ENCODE results near the gene FKBP8.

Gene FKBP8

DNA sequence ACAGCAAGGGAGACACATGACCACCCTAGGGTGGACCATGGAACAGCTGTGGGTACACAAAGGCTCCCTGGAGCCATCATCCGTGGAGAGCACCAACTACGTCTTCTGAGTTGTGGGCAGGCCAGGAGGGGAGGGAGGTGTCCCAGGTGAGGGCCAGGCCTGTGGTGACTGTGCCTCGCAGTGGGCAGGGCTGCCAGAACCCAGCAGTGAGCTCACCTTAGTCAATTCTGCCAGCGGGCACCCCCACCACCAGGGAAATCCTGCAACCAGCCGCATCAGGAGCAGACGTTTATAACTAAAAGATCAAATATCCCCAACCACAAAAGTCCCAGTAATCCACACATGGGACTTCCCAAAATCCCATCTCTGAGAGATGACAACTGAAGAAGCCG, 41.1 kb downstream of the FKBP8 start:
- no peak for DNase-seq (ENCODE audit: low read depth)

- DNase-seq (ENCODE audit: low read depth): no peak
These were observed 41.5 kb downstream of the FKBP8 start for GRCh38 chr19:18501832-18502231.

- no peak for DNase-seq (ENCODE audit: low read depth)
These were observed 42.0 kb downstream of the FKBP8 start for GRCh38 chr19:18501351-18501750.

GRCh38 chr19:18500799-18501198, 42.6 kb downstream of the FKBP8 start:
- no peak for DNase-seq (ENCODE audit: low read depth)

DNA sequence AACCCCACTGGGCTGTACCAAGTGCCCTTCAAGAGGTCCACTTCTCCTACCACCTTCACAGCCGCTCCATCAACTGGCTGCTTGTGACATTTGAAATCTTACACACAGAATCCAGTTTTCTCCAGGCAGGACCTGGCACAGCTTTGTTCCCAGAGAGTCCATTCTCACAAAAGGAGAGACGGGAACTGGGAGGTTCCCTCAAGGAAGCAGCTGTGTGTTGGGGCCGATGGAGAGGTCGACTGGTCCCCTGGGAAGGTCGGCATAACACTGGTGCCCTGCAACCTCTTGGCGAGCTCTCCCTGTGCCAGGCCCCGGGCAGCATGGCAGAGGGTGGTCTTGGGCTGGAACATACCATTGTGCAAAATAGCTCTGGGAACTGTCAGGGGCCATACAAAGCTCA, 43.0 kb downstream of the FKBP8 start:
- DNase-seq (ENCODE audit: low read depth): no peak

DNA sequence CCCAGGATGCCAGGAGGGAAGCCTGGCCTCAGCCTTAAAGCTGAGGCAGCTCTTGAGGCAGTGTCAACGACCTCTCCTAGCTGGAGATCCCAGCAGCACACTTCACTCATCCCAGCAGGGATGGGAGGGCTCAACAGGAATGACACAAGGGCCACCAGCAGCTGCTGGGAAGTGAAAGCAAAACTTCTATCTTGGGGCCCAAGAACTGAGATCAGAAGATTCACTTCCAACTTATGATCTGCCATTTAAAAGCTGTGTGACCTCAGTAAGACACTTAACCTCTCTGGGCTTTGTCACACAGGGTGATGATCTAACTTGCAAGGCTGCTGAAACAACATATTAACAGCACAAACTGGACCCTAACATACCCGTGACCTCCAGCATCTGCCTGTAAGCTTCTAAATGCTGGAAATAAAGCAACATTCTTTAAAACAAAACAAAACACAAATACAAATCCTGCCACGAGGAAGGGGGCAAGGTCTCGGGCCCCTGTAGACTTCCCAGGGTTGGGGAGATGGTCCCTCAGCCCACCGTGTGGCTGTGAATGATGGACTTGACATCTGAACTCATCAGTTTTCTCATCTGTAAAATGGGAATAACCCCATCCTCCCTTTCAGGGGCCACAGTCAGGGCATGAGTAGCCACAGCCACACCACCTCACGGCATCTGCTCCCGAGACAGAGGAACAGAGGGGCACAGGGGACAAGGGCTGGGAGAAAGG, 44.2 kb downstream of the FKBP8 start:
- DNase-seq (ENCODE audit: low read depth): no peak

DNA sequence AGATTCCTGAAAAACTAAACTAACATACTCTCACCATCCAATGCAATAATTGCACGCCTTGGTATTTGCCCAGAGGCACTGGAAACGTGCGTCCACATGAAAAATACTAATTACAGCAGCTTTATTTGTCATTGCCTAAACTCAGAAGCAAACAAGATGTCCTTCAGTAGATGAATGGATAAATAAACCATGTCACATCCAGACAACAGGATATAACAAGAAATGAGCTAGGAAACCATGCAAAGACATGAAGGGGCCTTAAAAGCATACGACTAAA, 46.5 kb downstream of the FKBP8 start:
- no peak for DNase-seq (ENCODE audit: low read depth)

DNA sequence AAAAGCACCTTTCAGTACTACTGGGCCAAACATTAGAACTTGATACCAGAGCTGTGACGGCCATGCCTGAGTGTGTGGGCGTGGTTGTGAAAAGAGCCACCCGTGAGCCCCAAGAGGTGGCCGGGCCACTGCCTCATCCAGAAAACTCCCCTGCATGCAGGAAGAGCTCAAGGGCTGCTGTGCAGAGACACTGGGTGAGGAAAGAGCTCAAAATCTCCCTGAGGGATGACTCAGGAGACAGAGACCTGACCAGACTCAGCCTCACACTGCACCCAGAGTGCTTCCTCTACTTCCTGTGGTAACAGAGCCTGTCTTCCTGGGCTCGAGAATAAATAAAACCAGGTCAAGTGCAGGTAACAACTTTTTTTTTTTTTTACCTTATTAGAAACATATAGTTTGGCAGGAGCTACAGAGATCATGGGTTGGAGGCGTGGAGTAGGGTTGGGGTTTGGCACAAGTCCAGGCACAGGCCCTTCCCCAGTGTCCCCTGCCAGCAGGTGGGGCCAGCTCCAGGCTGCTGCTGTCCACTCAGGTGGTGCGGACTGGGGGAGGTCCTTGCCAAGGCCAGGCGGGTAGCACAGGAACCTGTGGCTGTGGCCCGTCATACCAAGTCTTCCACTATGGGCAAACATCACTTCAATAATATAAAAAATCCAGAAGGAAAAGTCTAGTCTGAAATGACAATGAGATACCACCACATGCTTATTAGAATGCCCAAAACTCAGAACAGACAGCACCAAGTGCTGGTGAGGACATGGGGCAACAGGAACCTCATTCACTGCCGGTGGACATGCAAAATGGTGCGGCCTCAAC, 47.0 kb downstream of the FKBP8 start:
- DNase-seq (ENCODE audit: low read depth): peak; percentile 39

- DNase-seq (ENCODE audit: low read depth): no peak
These were observed 48.0 kb downstream of the FKBP8 start for GRCh38 chr19:18495204-18495911.

GRCh38 chr19:18494267-18494607, 49.1 kb downstream of the FKBP8 start:
- DNase-seq (ENCODE audit: low read depth): no peak

GRCh38 chr19:18493440-18494266, 49.7 kb downstream of the FKBP8 start:
- DNase-seq (ENCODE audit: low read depth): no peak

- DNase-seq (ENCODE audit: low read depth): no peak
These were observed 51.1 kb downstream of the FKBP8 start for GRCh38 chr19:18491995-18492953.

DNA sequence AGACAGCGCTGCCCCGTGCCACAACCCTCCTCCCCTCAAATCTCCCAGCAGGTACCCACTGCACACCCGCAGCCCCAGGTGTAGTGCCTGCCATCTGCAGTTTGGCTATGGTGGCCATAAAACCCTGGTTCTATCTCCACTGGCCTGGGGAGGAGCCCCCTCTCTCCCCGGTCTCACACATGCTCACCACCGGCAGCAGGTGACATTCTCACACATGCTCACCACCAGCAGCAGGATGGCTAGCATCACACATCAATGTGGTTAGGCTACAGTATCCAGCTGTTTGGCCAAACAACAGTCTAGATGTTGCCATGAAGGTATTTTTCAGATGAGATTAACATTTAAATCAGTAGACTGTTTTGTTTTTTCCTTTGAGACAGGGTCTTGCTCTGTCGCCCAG, 52.6 kb downstream of the FKBP8 start:
- no peak for DNase-seq (ENCODE audit: low read depth)

GRCh38 chr19:18489627-18490184, 53.7 kb downstream of the FKBP8 start:
- DNase-seq (ENCODE audit: low read depth): no peak

GRCh38 chr19:18488838-18489626, 54.3 kb downstream of the FKBP8 start:
- no peak for DNase-seq (ENCODE audit: low read depth)

- no peak for DNase-seq (ENCODE audit: low read depth)
These were observed 55.0 kb downstream of the FKBP8 start for GRCh38 chr19:18488403-18488723.

GRCh38 chr19:18487576-18488402, 55.6 kb downstream of the FKBP8 start:
- no peak for DNase-seq (ENCODE audit: low read depth)

GRCh38 chr19:18486746-18487145, 56.6 kb downstream of the FKBP8 start:
- DNase-seq (ENCODE audit: low read depth): no peak

GRCh38 chr19:18484992-18485391, 58.4 kb downstream of the FKBP8 start:
- no peak for DNase-seq (ENCODE audit: low read depth)
